CD4-positive, alpha-beta T cell treated with Interleukin-1 beta for 1 hour (primary cell): Measurements from ENCODE around the gene COL23A1.

Experiments
- DNase-seq, 2 donors: peaks; one replicate each; pipeline ENCODE4 v3.0.0-alpha.2; 2020 to 2022

COL23A1 gene

GRCh38 chr5:178454303-178454702, 135.9 kb downstream of the COL23A1 start:
- no peak for DNase-seq

GRCh38 chr5:178453224-178453623, 137.0 kb downstream of the COL23A1 start:
- DNase-seq, result no peak

GRCh38 chr5:178450121-178451028, 139.8 kb downstream of the COL23A1 start:
- no peak for DNase-seq

- DNase-seq, result no peak
Observed at GRCh38 chr5:178449163-178450070, 140.8 kb downstream of the COL23A1 start.

- DNase-seq, result no peak
Observed at GRCh38 chr5:178445534-178445933, 144.7 kb downstream of the COL23A1 start.

GRCh38 chr5:178442405-178443257, 147.6 kb downstream of the COL23A1 start:
- DNase-seq, result no peak

- no peak for DNase-seq
Observed at GRCh38 chr5:178441486-178442270, 148.5 kb downstream of the COL23A1 start.

GRCh38 chr5:178440181-178440580, 150.0 kb downstream of the COL23A1 start:
- no peak for DNase-seq

GRCh38 chr5:178439493-178440180, 150.6 kb downstream of the COL23A1 start:
- DNase-seq, result no peak

GRCh38 chr5:178438796-178439195, 151.4 kb downstream of the COL23A1 start:
- no peak for DNase-seq

- DNase-seq, result no peak
Observed at GRCh38 chr5:178437386-178438075, 152.7 kb downstream of the COL23A1 start.

GRCh38 chr5:178436326-178436940, 153.8 kb downstream of the COL23A1 start:
- DNase-seq, result no peak

GRCh38 chr5:178435321-178436238, 154.6 kb downstream of the COL23A1 start:
- no peak for DNase-seq

GRCh38 chr5:178434851-178435250, 155.3 kb downstream of the COL23A1 start:
- no peak for DNase-seq

GRCh38 chr5:178434016-178434761, 156.0 kb downstream of the COL23A1 start:
- no peak for DNase-seq

GRCh38 chr5:178433273-178433775, 156.9 kb downstream of the COL23A1 start:
- no peak for DNase-seq

GRCh38 chr5:178432421-178433272, 157.5 kb downstream of the COL23A1 start:
- no peak for DNase-seq
